Spleen (tissue), 11 donors: Measurements from ENCODE around the gene PAX7. TPM values are rescaled to one million over a fixed set of nuclear protein-coding genes. Genes with fewer than 3 reads are reported as not detected.

ENCODE experiments used
- DNase-seq: peaks from one replicate; pipeline ENCODE4 v3.0.0-alpha.2; 2020
- H3K27ac ChIP-seq, 8 donors: fragments of 200-600 bp; sonication (generic) in 7 of 8; 1 replicate in 4 of 8; 2 replicates in 4 of 8; pipeline versions ENCODE4 v1.5.0 to v1.8.0; 2016 to 2021; ENCODE audit warnings: inconsistent platforms in 4 of 8, mild to moderate bottlenecking in 4 of 8, moderate library complexity in 1 of 8
- H3K27me3 ChIP-seq, 7 donors: fragments of 200-600 bp; sonication (generic) in 6 of 7; replicated peaks in 1 of 7; 1 replicate in 4 of 7; 2 replicates in 3 of 7; pipeline versions ENCODE4 v1.5.0 to v1.8.0; 2016 to 2021; ENCODE audit warnings: inconsistent platforms in 3 of 7, mild to moderate bottlenecking in 1 of 7
- H3K36me3 ChIP-seq, 6 donors: fragments of 200-600 bp; sonication (generic) in 5 of 6; 1 replicate in 4 of 6; 2 replicates in 2 of 6; pipeline versions ENCODE4 v1.5.0 to v1.8.0; 2016 to 2021; ENCODE audit warnings: inconsistent platforms in 2 of 6
- H3K4me1 ChIP-seq, 6 donors: fragments of 200-600 bp; sonication (generic) in 5 of 6; 1 replicate in 3 of 6; 2 replicates in 3 of 6; pipeline versions ENCODE4 v1.5.0 to v1.8.0; 2016 to 2021; ENCODE audit warnings: inconsistent platforms in 3 of 6
- H3K4me3 ChIP-seq, 8 donors: fragments of 200-600 bp; sonication (generic) in 7 of 8; 1 replicate in 4 of 8; 2 replicates in 4 of 8; pipeline versions ENCODE4 v1.5.0 to v1.8.0; 2016 to 2021; ENCODE audit warnings: inconsistent platforms in 4 of 8, mild to moderate bottlenecking in 4 of 8, moderate library complexity in 2 of 8
- H3K9me3 ChIP-seq, 8 donors: fragments of 200-600 bp; sonication (generic) in 7 of 8; 1 replicate in 4 of 8; 2 replicates in 4 of 8; pipeline versions ENCODE4 v1.5.0 to v1.8.0; 2016 to 2021; ENCODE audit warnings: inconsistent platforms in 4 of 8
- CTCF ChIP-seq, 11 experiments: fragments of 200-600 bp in 7 of 11; fragments of 450-650 bp in 4 of 11; sonication (generic) in 4 of 11; IDR thresholded peaks in 8 of 11; conservative IDR thresholded peaks in 3 of 11; 1 replicate in 7 of 11; 2 replicates in 4 of 11; pipeline versions ENCODE4 v1.4.0 to v1.8.0; 2016 to 2021; ENCODE audit warnings: antibody characterized with exemption in 11 of 11, inconsistent platforms in 4 of 11, mild to moderate bottlenecking in 1 of 11
- POLR2A ChIP-seq, 3 donors: fragments of 450-650 bp; IDR thresholded peaks; one replicate each; pipeline ENCODE4 v1.5.1; 2017; ENCODE audit warnings: antibody characterized with exemption in 3 of 3, mild to moderate bottlenecking in 1 of 3
- POLR2AphosphoS5 ChIP-seq, 3 donors: sonication (generic); formaldehyde crosslinking; IDR thresholded peaks; one replicate each; pipeline ENCODE4 v1.5.1; 2017; ENCODE audit warnings: antibody characterized with exemption in 3 of 3
- WGBS, 5 donors: extraction: QIAGEN DNeasy Blood & Tissue Kit in 3 of 5; methylation state at CpG; one replicate each; pipeline versions ENCODE4 v1.1.5 to v1.1.7; 2013 to 2018; 5-methylcytosine and 5-hydroxymethylcytosine counted together
- intact Hi-C: fragments of 100-400 bp; cut with DNase I; formaldehyde crosslinking; loops from one replicate; pipeline ENCODE4 v1.15.0; 2023; ENCODE audit warnings: low total_unique reads
- polyA plus RNA-seq, 3 donors: library from polyadenylated mRNA; stranded (reverse); fragments of 200-250 nt; gene quantifications; one replicate each; pipeline ENCODE4 v1.2.1, GENCODE V29; 2013
- total RNA-seq, 7 donors: library from RNA; depleted of rRNA in 3 of 7; stranded (reverse); fragments of >200 nt in 3 of 7; fragmentation: NEBNext Ultra II Directional in 4 of 7; extraction: Animal tissue kit (Norgen Biotek cat#: 25700) in 4 of 7; gene quantifications; one replicate each; pipeline versions ENCODE4 v1.1.0 to v1.2.1, GENCODE V29; 2016 to 2021
- donor health status: healthy with polysubstance abuse.
- donor health status: DM: no; HTN: no; CAD: no; lungs with moderate emphysema.
- donor health status: DM: no; HTN: no; CAD: no.
- donor health status: Bipolar disorder and iron deficiency.
- donor health status: healthy.
- donor health status: DM: no; HTN: no; CAD: no.
- donor health status: DM: yes; HTN: yes; CAD: no.

The PAX7 gene
- total and polyA plus RNA-seq, 10 donors: not detected

- TF ChIP-seq POLR2AphosphoS5 (IDR thresholded peaks at IDR 0.05) (no peak), POLR2A (IDR thresholded peaks at IDR 0.05) (no peak), CTCF (IDR thresholded peaks at IDR 0.05 in 8 of 11, conservative IDR thresholded peaks at IDR 0.05 in 3 of 11) (no peak)
- no peaks in the 10 kb centered on the region for H3K9me3 ChIP-seq
- DNase-seq: no peak
- WGBS, 5 donors: 5 to 9% (median 7%) methylated on average over 22 to 24 of the region's 24 CpGs
- peaks cover 0 to 24% (median 5%) of the 10 kb centered on the region in 6 donors for H3K4me1 ChIP-seq
- no peak overlapping the region for H3K4me3 ChIP-seq
- H3K27ac ChIP-seq: no peak overlapping the region
- intact Hi-C loops: no loop called here
- H3K27me3 ChIP-seq: peaks cover 6 to 100% (median 99%) of the 10 kb centered on the region in 7 donors
- no peaks in the 10 kb centered on the region for H3K36me3 ChIP-seq
Measured at GRCh38 chr1:18637511-18637960, 6.9 kb downstream of the PAX7 start.

GRCh38 chr1:18637962-18638834, 7.6 kb downstream of the PAX7 start:
- DNase-seq: no peak
- H3K9me3 ChIP-seq: no peaks in the 10 kb centered on the region
- no peak for TF ChIP-seq POLR2A (IDR thresholded peaks at IDR 0.05)
- no peak overlapping the region for H3K4me3 ChIP-seq
- WGBS, 5 donors: 5 to 8% (median 7%) methylated on average over 15 of the region's 15 CpGs
- H3K4me1 ChIP-seq: peaks cover 0 to 26% (median 9%) of the 10 kb centered on the region in 6 donors
- H3K27ac ChIP-seq: no peak overlapping the region
- intact Hi-C loops: no loop called here
- H3K36me3 ChIP-seq: no peaks in the 10 kb centered on the region
- peaks cover 6 to 100% (median 99%) of the 10 kb centered on the region in 7 donors for H3K27me3 ChIP-seq

- no peak overlapping the region for H3K4me3 ChIP-seq
- no peaks in the 10 kb centered on the region for H3K9me3 ChIP-seq
- DNase-seq: no peak
- no peak for TF ChIP-seq POLR2A (IDR thresholded peaks at IDR 0.05)
- TF ChIP-seq POLR2AphosphoS5 (IDR thresholded peaks at IDR 0.05): no peak
- TF ChIP-seq CTCF (IDR thresholded peaks at IDR 0.05 in 8 of 11, conservative IDR thresholded peaks at IDR 0.05 in 3 of 11): no peak
- H3K27me3 ChIP-seq: peaks cover 6 to 100% (median 99%) of the 10 kb centered on the region in 7 donors
- H3K4me1 ChIP-seq: peaks cover 0 to 33% (median 16%) of the 10 kb centered on the region in 6 donors
- intact Hi-C loops: no loop called here
- no peaks in the 10 kb centered on the region for H3K36me3 ChIP-seq
- H3K27ac ChIP-seq: no peak overlapping the region
- 5 to 11% (median 8%) methylated on average over 6 of the region's 6 CpGs for WGBS, 5 donors
Measured at GRCh38 chr1:18638835-18639364, 8.3 kb downstream of the PAX7 start.

- no peak for DNase-seq
- WGBS, 5 donors: 3 to 12% (median 6%) methylated on average over 10 of the region's 10 CpGs
- peaks cover 0 to 37% (median 18%) of the 10 kb centered on the region in 6 donors for H3K4me1 ChIP-seq
- no peak overlapping the region for H3K27ac ChIP-seq
- intact Hi-C loops: no loop called here
- H3K27me3 ChIP-seq: peaks cover 6 to 100% (median 99%) of the 10 kb centered on the region in 7 donors
- no peak overlapping the region for H3K4me3 ChIP-seq
- no peaks in the 10 kb centered on the region for H3K36me3 ChIP-seq
- TF ChIP-seq CTCF (IDR thresholded peaks at IDR 0.05 in 8 of 11, conservative IDR thresholded peaks at IDR 0.05 in 3 of 11) (no peak), POLR2A (IDR thresholded peaks at IDR 0.05) (no peak), POLR2AphosphoS5 (IDR thresholded peaks at IDR 0.05) (no peak)
- no peaks in the 10 kb centered on the region for H3K9me3 ChIP-seq
Measured at GRCh38 chr1:18639368-18640055, 8.9 kb downstream of the PAX7 start.
